A549 (cell line): Measurements from ENCODE around the gene HNRNPAB. TPM values are rescaled to one million over a fixed set of nuclear protein-coding genes. Genes with fewer than 3 reads are reported as not detected.

ENCODE experiments used
- ATAC-seq, 2 experiments: fragments of 200-7000 bp in 1 of 2; fragments of >200 bp in 1 of 2; cut with Nextera tagmentation in 1 of 2; cut with Tn5 transposase in 1 of 2; 3 replicates each; pipeline versions ENCODE4 v1.8.0 to v1.9.1; 2018 to 2020; ENCODE audit warnings: mild to moderate bottlenecking in 1 of 2, moderate library complexity in 1 of 2
- CTCF ChIA-PET: fragments of 300-600 bp; sonication (Branson Sonifier 250); formaldehyde crosslinking; extraction: SDS; loops from one replicate; lab custom pipeline; 2021; ENCODE audit warnings: antibody characterized with exemption, inconsistent platforms; lab: Yijun Ruan, JAX
- POLR2A ChIA-PET: fragments of 350-600 bp; formaldehyde crosslinking; extraction: SDS; loops from one replicate; lab custom pipeline; 2021; ENCODE audit warnings: antibody characterized with exemption, inconsistent platforms; lab: Yijun Ruan, JAX
- DNase-seq, 2 experiments: peaks; one replicate each; pipeline versions ENCODE4 v3.0.0 to v3.0.0-alpha.2; 2011 to 2016; ENCODE audit warnings: low read depth in 1 of 2, low spot score in 1 of 2
- FAIRE-seq: peaks from 2 replicates; lab custom pipeline; 2011; peaks lifted over from hg19 to GRCh38; lab: Jason Lieb, UNC
- H3K27ac ChIP-seq, 2 experiments: fragments of >200 bp; sonication (Bioruptor Twin); formaldehyde crosslinking; 3 replicates each; pipeline ENCODE4 v1.5.1; 2016 to 2017
- H3K4me1 ChIP-seq: fragments of >200 bp; sonication (Bioruptor Twin); formaldehyde crosslinking; 3 replicates; pipeline ENCODE4 v1.6.1; 2016
- H3K4me2 ChIP-seq: fragments of >200 bp; sonication (Bioruptor Twin); formaldehyde crosslinking; 3 replicates; pipeline ENCODE4 v1.6.1; 2016
- H3K4me3 ChIP-seq: fragments of >200 bp; sonication (Bioruptor Twin); formaldehyde crosslinking; 3 replicates; pipeline ENCODE4 v1.5.1; 2016
- H3K9me3 ChIP-seq: fragments of >200 bp; sonication (Bioruptor Twin); formaldehyde crosslinking; 3 replicates; pipeline ENCODE4 v1.6.1; 2016
- CBX2 ChIP-seq: fragments of 200-600 bp; sonication (generic); IDR thresholded peaks from 2 replicates; pipeline ENCODE4 v1.6.1; 2016; ENCODE audit warnings: low read depth, mild to moderate bottlenecking, borderline replicate concordance
- FOSL2 ChIP-seq, 2 experiments: fragments of 450-650 bp in 1 of 2; fragments of >200 bp in 1 of 2; sonication (Bioruptor Twin) in 1 of 2; formaldehyde crosslinking; IDR thresholded peaks; 2 replicates each; pipeline versions ENCODE4 v1.5.0 to v1.6.1; 2016 to 2020; ENCODE audit warnings: mild to moderate bottlenecking in 1 of 2, moderate library complexity in 1 of 2
- HOXB13 ChIP-seq: fragments of 250-450 bp; sonication (Bioruptor Pico); IDR thresholded peaks from 2 replicates; pipeline ENCODE4 v1.5.0; 2020; ENCODE audit warnings: low read depth, mild to moderate bottlenecking, moderate library complexity
- RAD21 ChIP-seq, 2 experiments: fragments of >200 bp in 1 of 2; sonication (Bioruptor Twin) in 1 of 2; formaldehyde crosslinking in 1 of 2; IDR thresholded peaks in 1 of 2; conservative IDR thresholded peaks in 1 of 2; 2 replicates in 1 of 2; 3 replicates in 1 of 2; pipeline ENCODE4 v1.6.1; 2012 to 2018; ENCODE audit warnings: inconsistent platforms in 1 of 2
- WGBS: methylation state at CpG from one replicate; pipeline ENCODE4 v1.1.6; 2017; ENCODE audit errors: missing lambda C conversion rate; 5-methylcytosine and 5-hydroxymethylcytosine counted together
- polyA plus RNA-seq, 4 experiments: library from polyadenylated mRNA; depleted of rRNA in 3 of 4; stranded (reverse); fragments of >200 nt; fragmentation: RNase III in 1 of 4; extraction: RNeasy Plus Mini Kit Qiagen cat#74134 plus additional on column Dnase treatment in 1 of 4; gene quantifications; 2 replicates in 3 of 4; 3 replicates in 1 of 4; pipeline ENCODE4 v1.2.3, GENCODE V29; 2011 to 2017

Gene HNRNPAB
- polyA plus RNA-seq, 2 of the 4 experiments (the other 2 are of a cell fraction) = 200 to 352 TPM

- H3K27ac ChIP-seq = no peak overlapping the region
- FAIRE-seq (no peak), DNase-seq (no peak), ATAC-seq (no peak)
- 48% methylated on average over 21 of the region's 21 CpGs for WGBS
- H3K4me3 ChIP-seq = no peak overlapping the region
- ChIA-PET CTCF (interaction anchor here (1.0 kb wide), 1 partner anchor 19 kb away, joined by 3 read pairs; no protein-coding TSS in a partner anchor), POLR2A (interaction anchor here (1.0 kb wide), 1 partner anchor 10 kb away, joined by 5 read pairs; no protein-coding TSS in a partner anchor)
- TF ChIP-seq CBX2 = no peak
- no peak for TF ChIP-seq RAD21 (conservative IDR thresholded peaks at IDR 0.05 in 1 of 2, IDR thresholded peaks at IDR 0.05 in 1 of 2)
- no peak for TF ChIP-seq HOXB13 (CRISPR knock-in tag)
- TF ChIP-seq FOSL2 (IDR thresholded peaks at IDR 0.05) = no peak
- no peak for TF ChIP-seq FOSL2 (CRISPR knock-in tag; IDR thresholded peaks at IDR 0.05)
- H3K4me1 ChIP-seq = no peaks in the 10 kb centered on the region
- no peak overlapping the region for H3K4me2 ChIP-seq
- H3K9me3 ChIP-seq = no peaks in the 10 kb centered on the region
Observed at GRCh38 chr5:178259623-178260536, 55.5 kb downstream of the HNRNPAB start.

Other genes starting within 250 kb of the HNRNPAB start
- gene PROP1, start 208.3 kb upstream of the HNRNPAB start, polyA plus RNA-seq (2011; rRNA removed) = not detected in 2 replicates
- gene PROP1, start 208.3 kb upstream of the HNRNPAB start, polyA plus RNA-seq (2017; fragmentation: RNase III; extraction: RNeasy Plus Mini Kit Qiagen cat#74134 plus additional on column Dnase treatment) = not detected in 3 replicates
- 0.12 and 0.26 TPM in 2 replicates for gene N4BP3, start 91.0 kb upstream of the HNRNPAB start, polyA plus RNA-seq (2011; rRNA removed)
- 0.15 to 0.25 TPM (median 0.15 TPM) in 3 replicates for gene N4BP3, start 91.0 kb upstream of the HNRNPAB start, polyA plus RNA-seq (2017; fragmentation: RNase III; extraction: RNeasy Plus Mini Kit Qiagen cat#74134 plus additional on column Dnase treatment)
- gene RMND5B, start 73.5 kb upstream of the HNRNPAB start, polyA plus RNA-seq (2011; rRNA removed) = 30.3 and 31.8 TPM in 2 replicates
- gene RMND5B, start 73.5 kb upstream of the HNRNPAB start, polyA plus RNA-seq (2017; fragmentation: RNase III; extraction: RNeasy Plus Mini Kit Qiagen cat#74134 plus additional on column Dnase treatment) = 18.1 to 20.2 TPM (median 19.4 TPM) in 3 replicates
- 177 and 205 TPM in 2 replicates for gene NHP2, start 50.6 kb upstream of the HNRNPAB start, polyA plus RNA-seq (2011; rRNA removed)
- gene NHP2, start 50.6 kb upstream of the HNRNPAB start, polyA plus RNA-seq (2017; fragmentation: RNase III; extraction: RNeasy Plus Mini Kit Qiagen cat#74134 plus additional on column Dnase treatment) = 553 to 612 TPM (median 555 TPM) in 3 replicates
- gene GMCL2, start 17.2 kb upstream of the HNRNPAB start, polyA plus RNA-seq (2011; rRNA removed) = not detected in 2 replicates
- gene GMCL2, start 17.2 kb upstream of the HNRNPAB start, polyA plus RNA-seq (2017; fragmentation: RNase III; extraction: RNeasy Plus Mini Kit Qiagen cat#74134 plus additional on column Dnase treatment) = not detected in 3 replicates
- gene PHYKPL, start 28.3 kb downstream of the HNRNPAB start, polyA plus RNA-seq (2011; rRNA removed) = 21.9 and 24.6 TPM in 2 replicates
- 12.5 to 13.9 TPM (median 13.0 TPM) in 3 replicates for gene PHYKPL, start 28.3 kb downstream of the HNRNPAB start, polyA plus RNA-seq (2017; fragmentation: RNase III; extraction: RNeasy Plus Mini Kit Qiagen cat#74134 plus additional on column Dnase treatment)